Panc1 (cell line): ENCODE results near the gene GRAMD4. TPM values are rescaled to one million over a fixed set of nuclear protein-coding genes. Genes with fewer than 3 reads are reported as not detected.

ENCODE experiments used
- ATAC-seq: fragments of 200-7000 bp; cut with Tn5 transposase; 2 replicates; pipeline ENCODE4 v1.9.1; 2020; ENCODE audit warnings: mild to moderate bottlenecking, moderate library complexity
- BruUV-seq: library from RNA; stranded (reverse); fragments of 400-500 nt; replicated peaks from 2 replicates; lab custom pipeline; 2021; lab: Mats Ljungman, UMichigan
- CTCF ChIA-PET: fragments of 300-600 bp; sonication (Branson Sonifier 250); formaldehyde crosslinking; loops from one replicate; lab custom pipeline; 2022; ENCODE audit warnings: antibody characterized with exemption; lab: Charles Lee
- POLR2A ChIA-PET: fragments of 300-600 bp; sonication (Branson Sonifier 250); formaldehyde crosslinking; loops from one replicate; lab custom pipeline; 2022; ENCODE audit warnings: antibody characterized with exemption; lab: Charles Lee
- DNase-seq: peaks from one replicate; pipeline ENCODE4 v3.0.0-alpha.2; 2010; ENCODE audit warnings: low read depth, low spot score
- H3K27ac ChIP-seq: 2 replicates; pipeline ENCODE4 v1.5.1; 2011; ENCODE audit warnings: mild to moderate bottlenecking, low read length, inconsistent platforms
- H3K27me3 ChIP-seq: fragments of 200-500 bp; sonication (Bioruptor generic); 2 replicates; pipeline ENCODE4 v1.6.0; 2014; ENCODE audit warnings: low read length, inconsistent platforms; ENCODE audit not compliant: control insufficient read depth, insufficient read depth
- H3K36me3 ChIP-seq: fragments of 200-500 bp; sonication (Bioruptor generic); 2 replicates; pipeline ENCODE4 v1.5.1; 2014; ENCODE audit warnings: inconsistent platforms, mild to moderate bottlenecking, low read length, moderate library complexity; ENCODE audit not compliant: control insufficient read depth, insufficient read depth
- H3K4me1 ChIP-seq: 2 replicates; pipeline ENCODE4 v1.5.1; 2011; ENCODE audit warnings: inconsistent platforms, mild to moderate bottlenecking, low read length, moderate library complexity; ENCODE audit not compliant: control insufficient read depth, insufficient read depth
- H3K4me3 ChIP-seq, 2 experiments: 2 replicates each; pipeline ENCODE4 v1.5.1; 2011 to 2012; ENCODE audit warnings: low read depth in 2 of 2, low read length in 2 of 2, mild to moderate bottlenecking in 2 of 2, inconsistent platforms in 1 of 2, moderate library complexity in 1 of 2
- H3K9me3 ChIP-seq: fragments of 200-500 bp; sonication (Bioruptor generic); 2 replicates; pipeline ENCODE4 v1.5.1; 2014; ENCODE audit warnings: low read depth, mild to moderate bottlenecking, inconsistent platforms, low read length, moderate library complexity; ENCODE audit not compliant: control insufficient read depth, insufficient read depth
- POLR2AphosphoS5 ChIP-seq: IDR thresholded peaks from 2 replicates; pipeline ENCODE4 v1.6.1; 2012; ENCODE audit warnings: mild to moderate bottlenecking, low read depth, low read length, moderate library complexity
- SIN3A ChIP-seq: IDR thresholded peaks from 2 replicates; pipeline ENCODE4 v1.6.1; 2012; ENCODE audit warnings: low read depth, mild to moderate bottlenecking, low read length, moderate library complexity, borderline replicate concordance; ENCODE audit not compliant: insufficient read depth
- TCF7L2 ChIP-seq: IDR thresholded peaks from 2 replicates; pipeline ENCODE4 v1.6.1; 2011; ENCODE audit warnings: mild to moderate bottlenecking, low read depth, low read length, inconsistent platforms
- in situ Hi-C: cut with HindIII; loops from 2 replicates; pipeline ENCODE4 v1.10.0; 2016; ENCODE audit warnings: low sequenced_read_pairs, low pct_unique_long_range_greater_than_20kb
- intact Hi-C: fragments of 100-400 bp; cut with micrococcal nuclease; formaldehyde crosslinking; loops from one replicate; pipeline ENCODE4 v1.10.0; 2022; ENCODE audit not compliant: unreplicated experiment
- total RNA-seq: library from RNA; stranded (reverse); gene quantifications from one replicate; pipeline ENCODE4 v1.2.1, GENCODE V29; 2021; ENCODE audit not compliant: unreplicated experiment
- TF ChIP-seq, protein P1 (sequence below), 2 experiments: IDR thresholded peaks; 2 replicates each; pipeline ENCODE4 v1.6.1; 2011 to 2012; ENCODE audit warnings: low read depth in 2 of 2, control low read depth in 1 of 2, low read length in 1 of 2, mild to moderate bottlenecking in 1 of 2, moderate library complexity in 1 of 2; ENCODE audit not compliant: insufficient read depth in 1 of 2
- TF ChIP-seq, protein P2 (sequence below): fragments of 450-650 bp; IDR thresholded peaks from 2 replicates; pipeline ENCODE4 v1.5.1; 2017; ENCODE audit warnings: mild to moderate bottlenecking

GRAMD4 gene
- total RNA-seq, 1 experiment from 2014 or later, result 30.8 TPM

- TF ChIP-seq, protein P1, sequence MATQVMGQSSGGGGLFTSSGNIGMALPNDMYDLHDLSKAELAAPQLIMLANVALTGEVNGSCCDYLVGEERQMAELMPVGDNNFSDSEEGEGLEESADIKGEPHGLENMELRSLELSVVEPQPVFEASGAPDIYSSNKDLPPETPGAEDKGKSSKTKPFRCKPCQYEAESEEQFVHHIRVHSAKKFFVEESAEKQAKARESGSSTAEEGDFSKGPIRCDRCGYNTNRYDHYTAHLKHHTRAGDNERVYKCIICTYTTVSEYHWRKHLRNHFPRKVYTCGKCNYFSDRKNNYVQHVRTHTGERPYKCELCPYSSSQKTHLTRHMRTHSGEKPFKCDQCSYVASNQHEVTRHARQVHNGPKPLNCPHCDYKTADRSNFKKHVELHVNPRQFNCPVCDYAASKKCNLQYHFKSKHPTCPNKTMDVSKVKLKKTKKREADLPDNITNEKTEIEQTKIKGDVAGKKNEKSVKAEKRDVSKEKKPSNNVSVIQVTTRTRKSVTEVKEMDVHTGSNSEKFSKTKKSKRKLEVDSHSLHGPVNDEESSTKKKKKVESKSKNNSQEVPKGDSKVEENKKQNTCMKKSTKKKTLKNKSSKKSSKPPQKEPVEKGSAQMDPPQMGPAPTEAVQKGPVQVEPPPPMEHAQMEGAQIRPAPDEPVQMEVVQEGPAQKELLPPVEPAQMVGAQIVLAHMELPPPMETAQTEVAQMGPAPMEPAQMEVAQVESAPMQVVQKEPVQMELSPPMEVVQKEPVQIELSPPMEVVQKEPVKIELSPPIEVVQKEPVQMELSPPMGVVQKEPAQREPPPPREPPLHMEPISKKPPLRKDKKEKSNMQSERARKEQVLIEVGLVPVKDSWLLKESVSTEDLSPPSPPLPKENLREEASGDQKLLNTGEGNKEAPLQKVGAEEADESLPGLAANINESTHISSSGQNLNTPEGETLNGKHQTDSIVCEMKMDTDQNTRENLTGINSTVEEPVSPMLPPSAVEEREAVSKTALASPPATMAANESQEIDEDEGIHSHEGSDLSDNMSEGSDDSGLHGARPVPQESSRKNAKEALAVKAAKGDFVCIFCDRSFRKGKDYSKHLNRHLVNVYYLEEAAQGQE (IDR thresholded peaks at IDR 0.05; ENCODE audit: insufficient read depth in 1 of 2, low read depth in 2 of 2, low read length in 1 of 2), result no peak
- no peak for TF ChIP-seq SIN3A
- no peak for TF ChIP-seq TCF7L2
- no peak for TF ChIP-seq POLR2AphosphoS5
- TF ChIP-seq, protein P2, sequence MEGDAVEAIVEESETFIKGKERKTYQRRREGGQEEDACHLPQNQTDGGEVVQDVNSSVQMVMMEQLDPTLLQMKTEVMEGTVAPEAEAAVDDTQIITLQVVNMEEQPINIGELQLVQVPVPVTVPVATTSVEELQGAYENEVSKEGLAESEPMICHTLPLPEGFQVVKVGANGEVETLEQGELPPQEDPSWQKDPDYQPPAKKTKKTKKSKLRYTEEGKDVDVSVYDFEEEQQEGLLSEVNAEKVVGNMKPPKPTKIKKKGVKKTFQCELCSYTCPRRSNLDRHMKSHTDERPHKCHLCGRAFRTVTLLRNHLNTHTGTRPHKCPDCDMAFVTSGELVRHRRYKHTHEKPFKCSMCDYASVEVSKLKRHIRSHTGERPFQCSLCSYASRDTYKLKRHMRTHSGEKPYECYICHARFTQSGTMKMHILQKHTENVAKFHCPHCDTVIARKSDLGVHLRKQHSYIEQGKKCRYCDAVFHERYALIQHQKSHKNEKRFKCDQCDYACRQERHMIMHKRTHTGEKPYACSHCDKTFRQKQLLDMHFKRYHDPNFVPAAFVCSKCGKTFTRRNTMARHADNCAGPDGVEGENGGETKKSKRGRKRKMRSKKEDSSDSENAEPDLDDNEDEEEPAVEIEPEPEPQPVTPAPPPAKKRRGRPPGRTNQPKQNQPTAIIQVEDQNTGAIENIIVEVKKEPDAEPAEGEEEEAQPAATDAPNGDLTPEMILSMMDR, result no peak
- Histone ChIP-seq H3K4me1 (no peaks in the 10 kb centered on the region), H3K9me3 (no peaks in the 10 kb centered on the region), H3K4me3 (no peak overlapping the region), H3K27me3 (no peaks in the 10 kb centered on the region), H3K36me3 (no peaks in the 10 kb centered on the region), H3K27ac (no peak overlapping the region)
- no peak for DNase-seq
- intact Hi-C loops (no loop called here), in situ Hi-C loops (no loop called here)
- CTCF ChIA-PET, result no interaction called here
- ATAC-seq, result no peak
- POLR2A ChIA-PET, result interaction anchor here (0.6 kb wide), 1 partner anchor 994 kb away, joined by 4 read pairs; no protein-coding TSS in a partner anchor
- no TSS peak for BruUV-seq
Measured at GRCh38 chr22:46673205-46673604, 53.0 kb downstream of the GRAMD4 start.

DNA sequence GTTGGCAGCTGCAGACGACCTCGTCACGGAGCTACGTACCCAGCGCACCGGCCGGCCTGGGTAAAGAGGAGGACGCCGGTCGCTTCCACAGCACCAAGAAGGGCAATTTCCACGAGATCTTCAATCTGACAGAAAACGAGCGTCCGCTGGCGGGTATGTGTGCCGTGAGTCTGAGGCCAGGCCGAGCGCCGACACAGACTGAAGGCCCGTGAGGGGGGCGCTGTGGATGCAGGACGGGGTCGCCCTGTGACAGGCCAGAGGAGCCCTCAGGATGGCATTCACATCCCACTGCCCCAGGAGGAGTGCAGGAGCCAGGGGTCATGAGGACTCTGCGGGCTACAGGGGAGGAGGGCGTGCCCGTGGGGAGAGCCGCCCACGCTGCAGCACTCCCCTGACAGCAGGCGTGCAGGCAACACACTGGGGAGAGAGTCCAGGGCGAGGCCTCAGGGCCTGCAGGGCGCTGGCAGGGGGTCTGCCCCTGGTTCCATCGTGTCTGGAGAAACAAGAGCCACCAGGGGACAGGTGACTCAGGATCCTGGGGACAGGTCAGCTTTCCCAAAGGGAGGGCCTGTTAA, 53.6 kb downstream of the GRAMD4 start:
- H3K27me3 ChIP-seq, result no peaks in the 10 kb centered on the region
- TF ChIP-seq TCF7L2, result no peak
- no peak for TF ChIP-seq SIN3A
- TF ChIP-seq, protein P1 (IDR thresholded peaks at IDR 0.05; ENCODE audit: insufficient read depth in 1 of 2, low read depth in 2 of 2, low read length in 1 of 2), result no peak
- no peak for TF ChIP-seq POLR2AphosphoS5
- TF ChIP-seq, protein P2, result no peak
- ATAC-seq (no peak), DNase-seq (no peak)
- H3K4me1 ChIP-seq, result no peaks in the 10 kb centered on the region
- in situ Hi-C loops (no loop called here), intact Hi-C loops (no loop called here)
- H3K9me3 ChIP-seq, result no peaks in the 10 kb centered on the region
- no peaks in the 10 kb centered on the region for H3K36me3 ChIP-seq
- no peak overlapping the region for H3K4me3 ChIP-seq
- CTCF ChIA-PET, result no interaction called here
- POLR2A ChIA-PET, result no interaction called here
- H3K27ac ChIP-seq, result no peak overlapping the region
- BruUV-seq, result no TSS peak
